ENCODE results near the gene PNPLA8. TPM values are rescaled to one million over a fixed set of nuclear protein-coding genes. Genes with fewer than 3 reads are reported as not detected.

PNPLA8 gene
- total RNA-seq (2021) (19.2 and 19.5 TPM in 2 replicates), Bru-seq, nascent RNA (percentile 80 among the genes with signal in this experiment), BruChase-seq, experiment 1, labeled RNA remaining after a 2-hour chase (percentile 69 among the genes with signal in this experiment), BruChase-seq, experiment 2, labeled RNA remaining after a 6-hour chase (percentile 66 among the genes with signal in this experiment)
- long read RNA-seq, transcript PNPLA8-208 (10 exons, 3,366 nt) = minor isoform, 6 of 82 reads
- long read RNA-seq, transcript PNPLA8-201 (11 exons, 3,490 nt) = major isoform, 35 of 82 reads
- long read RNA-seq, transcript PNPLA8-206 (10 exons, 3,462 nt) = minor isoform, 13 of 82 reads
- long read RNA-seq, partial matches to known transcripts = 11 of 82 reads
- long read RNA-seq, other reads (novel, unspliced or antisense) = 17 of 82 reads

GRCh38 chr7:108525985-108526767 is at the start of gene PNPLA8:
Gene PNPLA8 (minus strand): TSS chr7:108526135. CDS start chr7:108515491, 10,644 bp downstream.
- Histone ChIP-seq H3K4me3 (ENCODE audit: low read depth, low read length, poor library complexity, severe bottlenecking) (peak within 1 kb of the TSS; percentile 82), H3K9me3 (ENCODE audit: low read depth, low read length, poor library complexity, severe bottlenecking) (no peaks in the 10 kb centered on the region), H3K27me3 (replicated peaks; ENCODE audit: insufficient read depth, low read depth, low read length, poor library complexity) (no peaks in the 10 kb centered on the region), H3K4me1 (ENCODE audit: insufficient read depth, low read length, poor library complexity, severe bottlenecking) (peaks cover 13% of the 10 kb centered on the region), H3K27ac (ENCODE audit: low read depth, low read length, poor library complexity, severe bottlenecking) (peak within 1 kb of the TSS; percentile 94), H3K36me3 (ENCODE audit: insufficient read depth, low read length, poor library complexity, severe bottlenecking) (no peaks in the 10 kb centered on the region)
- POLR2A ChIA-PET (ENCODE audit: low non-redundant PET) = no interaction called here
- intact Hi-C loops (cut with micrococcal nuclease; ENCODE audit: unreplicated experiment) = loop anchor here (2.0 kb wide), 1 partner anchor 43 kb away; the partner anchor contains the start of genes DNAJB9 and THAP5
- CTCF ChIA-PET = interaction anchor here (0.6 kb wide), 1 partner anchor 76 kb away, joined by 9 read pairs; no protein-coding TSS in a partner anchor
- BruUV-seq (replicated peaks) = no TSS peak
- no peak for TF ChIP-seq CTCF (conservative IDR thresholded peaks at IDR 0.05; ENCODE audit: low read depth, low read length)
- no peak for TF ChIP-seq EZH2 (IDR thresholded peaks at IDR 0.05; ENCODE audit: borderline replicate concordance, low read depth, low read length, poor library complexity, severe bottlenecking)
- DNase-seq (ENCODE audit: low spot score) = peak; percentile 100

- H3K27ac ChIP-seq (ENCODE audit: low read depth, low read length, poor library complexity, severe bottlenecking) = no peak overlapping the region
- H3K27me3 ChIP-seq (replicated peaks; ENCODE audit: insufficient read depth, low read depth, low read length, poor library complexity) = no peaks in the 10 kb centered on the region
- no peak for DNase-seq (ENCODE audit: low spot score)
- peaks cover 4% of the 10 kb centered on the region for H3K9me3 ChIP-seq (ENCODE audit: low read depth, low read length, poor library complexity, severe bottlenecking)
- ChIA-PET CTCF (no interaction called here), POLR2A (ENCODE audit: low non-redundant PET) (no interaction called here)
- TF ChIP-seq CTCF (conservative IDR thresholded peaks at IDR 0.05; ENCODE audit: low read depth, low read length) (no peak), EZH2 (IDR thresholded peaks at IDR 0.05; ENCODE audit: borderline replicate concordance, low read depth, low read length, poor library complexity, severe bottlenecking) (no peak)
- intact Hi-C loops (cut with micrococcal nuclease; ENCODE audit: unreplicated experiment) = no loop called here
- no peak overlapping the region for H3K4me3 ChIP-seq (ENCODE audit: low read depth, low read length, poor library complexity, severe bottlenecking)
- H3K36me3 ChIP-seq (ENCODE audit: insufficient read depth, low read length, poor library complexity, severe bottlenecking) = peaks cover 29% of the 10 kb centered on the region
- BruUV-seq (replicated peaks) = no TSS peak
- H3K4me1 ChIP-seq (ENCODE audit: insufficient read depth, low read length, poor library complexity, severe bottlenecking) = peaks cover 11% of the 10 kb centered on the region
Observed at GRCh38 chr7:108575156-108575555, 49.2 kb upstream of the PNPLA8 start.

- Histone ChIP-seq H3K27me3 (replicated peaks; ENCODE audit: insufficient read depth, low read depth, low read length, poor library complexity) (no peaks in the 10 kb centered on the region), H3K27ac (ENCODE audit: low read depth, low read length, poor library complexity, severe bottlenecking) (no peak overlapping the region), H3K4me3 (ENCODE audit: low read depth, low read length, poor library complexity, severe bottlenecking) (no peak overlapping the region), H3K9me3 (ENCODE audit: low read depth, low read length, poor library complexity, severe bottlenecking) (no peaks in the 10 kb centered on the region), H3K36me3 (ENCODE audit: insufficient read depth, low read length, poor library complexity, severe bottlenecking) (peaks cover 32% of the 10 kb centered on the region), H3K4me1 (ENCODE audit: insufficient read depth, low read length, poor library complexity, severe bottlenecking) (peaks cover 23% of the 10 kb centered on the region)
- no peak for DNase-seq (ENCODE audit: low spot score)
- TF ChIP-seq EZH2 (IDR thresholded peaks at IDR 0.05; ENCODE audit: borderline replicate concordance, low read depth, low read length, poor library complexity, severe bottlenecking) (no peak), CTCF (conservative IDR thresholded peaks at IDR 0.05; ENCODE audit: low read depth, low read length) (no peak)
- CTCF ChIA-PET = no interaction called here
- intact Hi-C loops (cut with micrococcal nuclease; ENCODE audit: unreplicated experiment) = no loop called here
- POLR2A ChIA-PET (ENCODE audit: low non-redundant PET) = no interaction called here
- no TSS peak for BruUV-seq (replicated peaks)
Observed at GRCh38 chr7:108572480-108572879, 46.5 kb upstream of the PNPLA8 start.

Measured in A673 (cell line).